ENCODE results near the gene SMIM33. TPM values are rescaled to one million over a fixed set of nuclear protein-coding genes. Genes with fewer than 3 reads are reported as not detected.

SMIM33 gene
- total RNA-seq, 4 donors from 2014 or later, result not detected

DNA sequence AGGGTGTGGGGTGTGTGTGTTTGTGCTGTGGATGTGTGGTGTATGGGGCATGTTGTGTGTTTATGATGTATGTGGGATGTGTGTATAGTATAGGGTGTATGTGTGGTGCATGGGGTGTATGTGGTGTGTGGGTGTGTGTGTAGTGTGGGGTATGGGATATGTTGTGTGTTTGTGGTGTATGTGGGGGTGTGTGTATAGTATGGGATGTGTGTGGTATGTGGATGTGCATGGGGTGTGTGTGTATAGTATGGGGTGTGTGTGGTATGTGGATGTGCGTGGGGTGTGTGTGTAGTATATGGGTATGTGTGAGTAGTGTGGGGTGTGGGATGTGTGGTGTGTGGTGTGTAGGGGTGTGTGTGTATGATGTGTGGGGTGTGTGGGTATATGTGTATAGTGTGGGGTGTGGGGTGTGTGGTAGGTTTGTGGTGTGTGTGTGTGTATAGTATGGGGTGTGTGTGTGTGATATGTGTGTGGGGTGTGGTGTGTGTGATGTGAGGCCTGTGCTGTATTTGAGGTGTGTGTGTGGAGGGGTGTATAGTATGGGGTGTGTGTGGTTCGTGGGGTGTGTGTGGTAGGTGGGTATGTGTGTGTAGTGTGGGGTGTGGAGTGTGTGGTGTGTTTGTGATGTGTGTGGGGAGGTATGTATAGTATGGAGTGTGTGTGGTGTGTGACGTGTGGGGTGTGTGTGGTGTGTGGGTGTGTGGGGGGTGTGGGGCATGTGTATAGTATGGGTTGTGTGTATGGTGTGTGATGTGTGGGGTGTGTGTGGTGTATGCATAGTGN lies 18.7 kb upstream of the SMIM33 start:
- TF ChIP-seq, protein P1, sequence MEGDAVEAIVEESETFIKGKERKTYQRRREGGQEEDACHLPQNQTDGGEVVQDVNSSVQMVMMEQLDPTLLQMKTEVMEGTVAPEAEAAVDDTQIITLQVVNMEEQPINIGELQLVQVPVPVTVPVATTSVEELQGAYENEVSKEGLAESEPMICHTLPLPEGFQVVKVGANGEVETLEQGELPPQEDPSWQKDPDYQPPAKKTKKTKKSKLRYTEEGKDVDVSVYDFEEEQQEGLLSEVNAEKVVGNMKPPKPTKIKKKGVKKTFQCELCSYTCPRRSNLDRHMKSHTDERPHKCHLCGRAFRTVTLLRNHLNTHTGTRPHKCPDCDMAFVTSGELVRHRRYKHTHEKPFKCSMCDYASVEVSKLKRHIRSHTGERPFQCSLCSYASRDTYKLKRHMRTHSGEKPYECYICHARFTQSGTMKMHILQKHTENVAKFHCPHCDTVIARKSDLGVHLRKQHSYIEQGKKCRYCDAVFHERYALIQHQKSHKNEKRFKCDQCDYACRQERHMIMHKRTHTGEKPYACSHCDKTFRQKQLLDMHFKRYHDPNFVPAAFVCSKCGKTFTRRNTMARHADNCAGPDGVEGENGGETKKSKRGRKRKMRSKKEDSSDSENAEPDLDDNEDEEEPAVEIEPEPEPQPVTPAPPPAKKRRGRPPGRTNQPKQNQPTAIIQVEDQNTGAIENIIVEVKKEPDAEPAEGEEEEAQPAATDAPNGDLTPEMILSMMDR (IDR thresholded peaks at IDR 0.05; ENCODE audit: low read depth), result no peak

DNA sequence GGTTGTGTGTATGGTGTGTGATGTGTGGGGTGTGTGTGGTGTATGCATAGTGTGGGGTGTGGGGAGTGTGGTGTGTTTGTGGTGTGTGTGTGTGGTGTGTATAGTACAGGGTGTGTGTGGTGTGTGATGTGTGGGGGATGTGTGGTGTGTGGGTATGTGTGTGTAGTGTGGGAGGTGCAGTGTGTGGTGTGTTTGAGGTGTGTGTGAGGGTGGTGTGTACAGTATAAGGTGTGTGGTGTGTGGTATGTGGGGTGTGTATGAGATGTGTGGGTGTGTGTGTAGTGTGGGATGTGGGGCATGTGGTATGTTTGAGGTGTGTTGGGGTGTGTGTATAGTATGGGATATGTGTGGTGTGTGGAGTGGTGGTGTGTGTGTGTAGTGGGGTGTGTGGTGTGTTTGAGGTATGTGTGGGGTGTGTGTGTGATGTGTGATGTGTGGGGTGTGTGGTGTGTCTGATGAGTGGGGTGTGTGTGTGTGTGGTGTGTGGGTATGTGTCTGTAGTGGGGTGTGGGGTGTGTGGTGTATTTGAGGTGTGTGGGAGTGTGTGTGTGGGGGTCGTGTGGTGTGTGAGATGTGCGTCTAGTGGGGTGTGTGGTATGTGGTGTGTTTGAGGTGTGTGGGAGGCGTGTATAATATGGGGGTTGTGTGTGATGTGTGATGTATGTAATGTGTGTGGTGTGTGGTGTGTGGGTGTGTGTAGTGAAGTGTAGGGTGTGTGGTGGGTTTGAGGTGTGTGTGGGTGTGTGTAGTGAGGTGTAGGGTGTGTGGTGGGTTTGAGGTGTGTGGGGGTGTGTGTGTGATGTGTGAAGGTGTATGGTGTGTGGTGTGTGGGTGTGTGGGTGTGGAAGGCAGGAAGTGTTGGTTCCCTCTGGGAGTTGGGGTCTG lies 16.9 kb upstream of the SMIM33 start:
- TF ChIP-seq, protein P1 (IDR thresholded peaks at IDR 0.05; ENCODE audit: low read depth), result no peak

DNA sequence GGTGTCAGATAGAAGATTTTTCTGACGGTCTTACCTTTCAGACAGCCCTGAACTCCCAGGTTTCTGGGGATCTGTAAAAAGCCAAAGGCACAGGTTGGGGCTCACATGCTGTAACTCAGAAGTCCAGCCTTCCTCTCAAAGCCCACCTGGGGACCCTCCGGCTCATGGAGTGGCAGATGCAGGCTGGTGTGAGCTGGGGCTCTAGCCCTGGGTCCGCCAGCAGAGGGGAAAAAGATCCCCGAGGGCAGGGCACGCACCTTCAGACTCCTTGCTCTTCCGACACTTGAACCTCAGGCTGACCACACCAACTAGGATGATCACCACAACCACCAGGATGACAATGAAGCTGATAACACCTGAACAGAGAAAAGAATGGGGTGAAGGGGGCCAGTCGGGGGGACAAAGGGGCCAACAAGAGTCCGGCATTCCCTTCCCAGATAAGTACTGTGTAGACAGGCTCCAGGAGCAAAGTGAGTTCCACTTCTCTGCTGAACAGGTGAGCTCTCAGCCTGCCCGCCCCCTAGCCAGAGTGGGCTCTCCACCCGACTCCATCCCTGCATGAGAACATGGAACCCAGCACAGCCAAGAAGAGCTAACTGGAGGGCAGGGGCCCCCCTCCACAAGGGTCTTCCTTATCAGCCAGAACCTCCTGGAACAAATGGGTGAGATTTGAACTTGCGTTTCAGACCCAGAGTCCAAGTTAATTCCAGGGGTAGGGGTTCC lies 16.1 kb upstream of the SMIM33 start:
- TF ChIP-seq, protein P1 (IDR thresholded peaks at IDR 0.05; ENCODE audit: low read depth), result no peak

- TF ChIP-seq, protein P1 (IDR thresholded peaks at IDR 0.05; ENCODE audit: low read depth), result no peak
These were observed 14.0 kb upstream of the SMIM33 start for GRCh38 chr5:139456776-139457175.

DNA sequence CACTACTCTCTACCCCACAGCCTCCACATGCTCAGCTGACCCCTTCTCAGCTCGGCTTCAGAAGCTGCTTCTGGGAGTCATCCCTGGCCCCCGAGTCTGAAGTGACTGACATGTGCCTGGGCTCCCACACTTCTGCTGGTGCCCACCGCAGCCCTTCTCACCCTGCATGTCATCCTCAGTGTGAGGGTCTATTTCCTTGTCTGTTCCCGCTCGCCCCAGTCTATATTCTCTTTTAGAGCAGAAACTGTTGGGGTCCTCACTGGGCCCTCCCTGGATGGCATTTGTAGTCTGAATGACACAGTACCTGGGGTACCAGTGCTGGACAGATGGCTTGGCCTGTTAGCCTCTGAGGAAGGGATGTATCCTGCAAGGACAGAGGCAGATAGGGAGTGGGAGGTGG lies 13.6 kb upstream of the SMIM33 start:
- TF ChIP-seq, protein P1 (IDR thresholded peaks at IDR 0.05; ENCODE audit: low read depth), result no peak

GRCh38 chr5:139457653-139458306 lies 13.0 kb upstream of the SMIM33 start:
- TF ChIP-seq, protein P1 (IDR thresholded peaks at IDR 0.05; ENCODE audit: low read depth), result no peak

All from subcutaneous adipose tissue (tissue), 4 donors.